ENCODE results near the gene ATP1A3. TPM values are rescaled to one million over a fixed set of nuclear protein-coding genes. Genes with fewer than 3 reads are reported as not detected.

Gene ATP1A3
- total RNA-seq, 1 experiment from 2014 or later: 34.2 TPM

GRCh38 chr19:41920882-41921576 is 73.0 kb downstream of the ATP1A3 start:
- no peak overlapping the region for H3K27ac Mint-ChIP-seq
- ATAC-seq (peak; percentile 14; the same call in 1 of the 2 replicates), DNase-seq (ENCODE audit: low spot score) (no peak)
- H3K4me1 Mint-ChIP-seq: peaks cover 10% of the 10 kb centered on the region
- peak overlapping the region; percentile 16 for H3K4me3 Mint-ChIP-seq
- H3K36me3 Mint-ChIP-seq: no peaks in the 10 kb centered on the region
- ChIA-PET CTCF (interaction anchor here (0.7 to 2.1 kb wide), 4 partner anchors 10 to 214 kb away, joined by 3 to 14 read pairs (median 4); no protein-coding TSS in a partner anchor), POLR2A (interaction anchor here (1.0 to 1.5 kb wide), 2 partner anchors 15 to 48 kb away, joined by 3 to 5 read pairs; no protein-coding TSS in a partner anchor)
- no peaks in the 10 kb centered on the region for H3K9me3 Mint-ChIP-seq
- H3K27me3 Mint-ChIP-seq (ENCODE audit: low read depth): no peaks in the 10 kb centered on the region
- TF ChIP-seq, protein P1, sequence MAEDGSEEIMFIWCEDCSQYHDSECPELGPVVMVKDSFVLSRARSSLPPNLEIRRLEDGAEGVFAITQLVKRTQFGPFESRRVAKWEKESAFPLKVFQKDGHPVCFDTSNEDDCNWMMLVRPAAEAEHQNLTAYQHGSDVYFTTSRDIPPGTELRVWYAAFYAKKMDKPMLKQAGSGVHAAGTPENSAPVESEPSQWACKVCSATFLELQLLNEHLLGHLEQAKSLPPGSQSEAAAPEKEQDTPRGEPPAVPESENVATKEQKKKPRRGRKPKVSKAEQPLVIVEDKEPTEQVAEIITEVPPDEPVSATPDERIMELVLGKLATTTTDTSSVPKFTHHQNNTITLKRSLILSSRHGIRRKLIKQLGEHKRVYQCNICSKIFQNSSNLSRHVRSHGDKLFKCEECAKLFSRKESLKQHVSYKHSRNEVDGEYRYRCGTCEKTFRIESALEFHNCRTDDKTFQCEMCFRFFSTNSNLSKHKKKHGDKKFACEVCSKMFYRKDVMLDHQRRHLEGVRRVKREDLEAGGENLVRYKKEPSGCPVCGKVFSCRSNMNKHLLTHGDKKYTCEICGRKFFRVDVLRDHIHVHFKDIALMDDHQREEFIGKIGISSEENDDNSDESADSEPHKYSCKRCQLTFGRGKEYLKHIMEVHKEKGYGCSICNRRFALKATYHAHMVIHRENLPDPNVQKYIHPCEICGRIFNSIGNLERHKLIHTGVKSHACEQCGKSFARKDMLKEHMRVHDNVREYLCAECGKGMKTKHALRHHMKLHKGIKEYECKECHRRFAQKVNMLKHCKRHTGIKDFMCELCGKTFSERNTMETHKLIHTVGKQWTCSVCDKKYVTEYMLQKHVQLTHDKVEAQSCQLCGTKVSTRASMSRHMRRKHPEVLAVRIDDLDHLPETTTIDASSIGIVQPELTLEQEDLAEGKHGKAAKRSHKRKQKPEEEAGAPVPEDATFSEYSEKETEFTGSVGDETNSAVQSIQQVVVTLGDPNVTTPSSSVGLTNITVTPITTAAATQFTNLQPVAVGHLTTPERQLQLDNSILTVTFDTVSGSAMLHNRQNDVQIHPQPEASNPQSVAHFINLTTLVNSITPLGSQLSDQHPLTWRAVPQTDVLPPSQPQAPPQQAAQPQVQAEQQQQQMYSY (CRISPR knock-in tag; IDR thresholded peaks at IDR 0.05): no peak
- TF ChIP-seq FOXP1 (CRISPR knock-in tag; IDR thresholded peaks at IDR 0.05; ENCODE audit: borderline replicate concordance): no peak
- TF ChIP-seq, protein P2, sequence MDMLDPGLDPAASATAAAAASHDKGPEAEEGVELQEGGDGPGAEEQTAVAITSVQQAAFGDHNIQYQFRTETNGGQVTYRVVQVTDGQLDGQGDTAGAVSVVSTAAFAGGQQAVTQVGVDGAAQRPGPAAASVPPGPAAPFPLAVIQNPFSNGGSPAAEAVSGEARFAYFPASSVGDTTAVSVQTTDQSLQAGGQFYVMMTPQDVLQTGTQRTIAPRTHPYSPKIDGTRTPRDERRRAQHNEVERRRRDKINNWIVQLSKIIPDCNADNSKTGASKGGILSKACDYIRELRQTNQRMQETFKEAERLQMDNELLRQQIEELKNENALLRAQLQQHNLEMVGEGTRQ (CRISPR knock-in tag; IDR thresholded peaks at IDR 0.05): no peak

DNA sequence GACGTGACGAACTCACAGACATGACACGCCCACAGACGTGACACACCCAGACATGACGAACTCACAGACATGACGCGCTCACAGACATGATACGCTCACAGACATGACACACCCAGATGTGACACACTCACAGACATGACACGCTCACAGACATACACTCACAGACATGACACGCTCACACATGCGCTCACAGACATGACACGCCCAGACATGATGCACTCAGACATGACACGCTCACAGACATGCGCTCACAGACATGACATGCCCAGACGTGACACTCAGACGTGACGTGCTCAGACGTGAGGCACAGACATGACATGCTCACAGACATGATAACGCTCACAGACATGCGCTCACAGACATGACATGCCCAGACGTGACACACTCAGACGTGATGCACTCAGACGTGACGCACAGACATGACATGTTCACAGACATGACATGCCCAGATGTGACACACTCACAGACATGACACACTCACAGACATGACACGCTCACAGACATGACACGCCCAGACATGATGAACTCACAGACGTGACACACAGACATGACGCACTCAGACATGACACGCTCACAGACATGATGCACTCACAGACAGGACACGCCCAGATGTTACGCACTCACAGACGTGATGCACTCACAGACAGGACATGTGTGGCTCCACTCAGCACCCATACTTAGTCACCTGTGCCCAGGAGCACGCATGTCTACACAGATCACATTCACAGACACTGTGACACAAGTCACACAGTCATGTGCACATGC is 73.9 kb downstream of the ATP1A3 start:
- no peak for TF ChIP-seq ZNF396 (CRISPR knock-in tag; IDR thresholded peaks at IDR 0.05; ENCODE audit: borderline replicate concordance)
- no peak for TF ChIP-seq MYBL2 (CRISPR knock-in tag; IDR thresholded peaks at IDR 0.05)
- TF ChIP-seq, protein P3, sequence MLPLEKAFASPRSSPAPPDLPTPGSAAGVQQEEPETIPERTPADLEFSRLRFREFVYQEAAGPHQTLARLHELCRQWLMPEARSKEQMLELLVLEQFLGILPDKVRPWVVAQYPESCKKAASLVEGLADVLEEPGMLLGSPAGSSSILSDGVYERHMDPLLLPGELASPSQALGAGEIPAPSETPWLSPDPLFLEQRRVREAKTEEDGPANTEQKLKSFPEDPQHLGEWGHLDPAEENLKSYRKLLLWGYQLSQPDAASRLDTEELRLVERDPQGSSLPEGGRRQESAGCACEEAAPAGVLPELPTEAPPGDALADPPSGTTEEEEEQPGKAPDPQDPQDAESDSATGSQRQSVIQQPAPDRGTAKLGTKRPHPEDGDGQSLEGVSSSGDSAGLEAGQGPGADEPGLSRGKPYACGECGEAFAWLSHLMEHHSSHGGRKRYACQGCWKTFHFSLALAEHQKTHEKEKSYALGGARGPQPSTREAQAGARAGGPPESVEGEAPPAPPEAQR (CRISPR knock-in tag; IDR thresholded peaks at IDR 0.05): no peak
- TF ChIP-seq, protein P4, sequence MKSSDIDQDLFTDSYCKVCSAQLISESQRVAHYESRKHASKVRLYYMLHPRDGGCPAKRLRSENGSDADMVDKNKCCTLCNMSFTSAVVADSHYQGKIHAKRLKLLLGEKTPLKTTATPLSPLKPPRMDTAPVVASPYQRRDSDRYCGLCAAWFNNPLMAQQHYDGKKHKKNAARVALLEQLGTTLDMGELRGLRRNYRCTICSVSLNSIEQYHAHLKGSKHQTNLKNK (CRISPR knock-in tag; IDR thresholded peaks at IDR 0.05): no peak
- no peak for TF ChIP-seq PRRX2 (CRISPR knock-in tag; IDR thresholded peaks at IDR 0.05)
- no peak for TF ChIP-seq CDX4 (CRISPR knock-in tag; IDR thresholded peaks at IDR 0.05; ENCODE audit: borderline replicate concordance)
- TF ChIP-seq KAT7 (CRISPR knock-in tag; IDR thresholded peaks at IDR 0.05; ENCODE audit: borderline replicate concordance): no peak
- no peak for TF ChIP-seq ZNF232 (CRISPR knock-in tag; IDR thresholded peaks at IDR 0.05)
- TF ChIP-seq AFF4 (CRISPR knock-in tag; IDR thresholded peaks at IDR 0.05; ENCODE audit: borderline replicate concordance): no peak
- no peak for TF ChIP-seq CBFB (CRISPR knock-in tag; IDR thresholded peaks at IDR 0.05; ENCODE audit: low read depth)
- no peak for TF ChIP-seq OVOL2 (CRISPR knock-in tag; IDR thresholded peaks at IDR 0.05; ENCODE audit: borderline replicate concordance)
- TF ChIP-seq IRF1 (CRISPR knock-in tag; IDR thresholded peaks at IDR 0.05): no peak
- TF ChIP-seq, protein P5, sequence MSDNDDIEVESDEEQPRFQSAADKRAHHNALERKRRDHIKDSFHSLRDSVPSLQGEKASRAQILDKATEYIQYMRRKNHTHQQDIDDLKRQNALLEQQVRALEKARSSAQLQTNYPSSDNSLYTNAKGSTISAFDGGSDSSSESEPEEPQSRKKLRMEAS (CRISPR knock-in tag; IDR thresholded peaks at IDR 0.05): no peak
- TF ChIP-seq FOXJ3 (CRISPR knock-in tag; IDR thresholded peaks at IDR 0.05; ENCODE audit: borderline replicate concordance): no peak
- no peak for TF ChIP-seq USF1 (CRISPR knock-in tag; IDR thresholded peaks at IDR 0.05)
- H3K36me3 Mint-ChIP-seq: no peaks in the 10 kb centered on the region
- H3K4me1 Mint-ChIP-seq: peaks cover 10% of the 10 kb centered on the region
- H3K9me3 Mint-ChIP-seq: no peaks in the 10 kb centered on the region
- CTCF ChIA-PET: interaction anchor here (0.7 to 1.4 kb wide), 4 partner anchors 8 to 36 kb away, joined by 3 to 5 read pairs (median 4); partner anchors contain the start of gene ERFL
- no peak overlapping the region for H3K27ac Mint-ChIP-seq
- ATAC-seq (no peak), DNase-seq (ENCODE audit: low spot score) (no peak)
- no peak overlapping the region for H3K4me3 Mint-ChIP-seq
- POLR2A ChIA-PET: no interaction called here
- no peaks in the 10 kb centered on the region for H3K27me3 Mint-ChIP-seq (ENCODE audit: low read depth)

Measured in WTC11 (cell line).